ENCODE data around the gene DOCK2.
"Not testable (repeated sequence)": the region's sequence is repeated elsewhere in the genome, so short reads cannot be mapped to it uniquely, and the experiment has no call there.

Gene DOCK2

GRCh38 chr5:169796731-169797130 lies 159.7 kb downstream of the DOCK2 start:
- DNase-seq = no peak

- no peak for DNase-seq
Measured at GRCh38 chr5:169797577-169797976, 160.5 kb downstream of the DOCK2 start.

GRCh38 chr5:169798438-169798837 lies 161.4 kb downstream of the DOCK2 start:
- DNase-seq = no peak

GRCh38 chr5:169798906-169799660 lies 162.0 kb downstream of the DOCK2 start:
- no peak for DNase-seq

- no peak for DNase-seq
Measured at GRCh38 chr5:169801324-169801777, 164.3 kb downstream of the DOCK2 start.

GRCh38 chr5:169801781-169802180 lies 164.7 kb downstream of the DOCK2 start:
- no peak for DNase-seq

- no peak for DNase-seq
Measured at GRCh38 chr5:169803077-169803981, 166.3 kb downstream of the DOCK2 start.

GRCh38 chr5:169804861-169805260 lies 167.8 kb downstream of the DOCK2 start:
- DNase-seq = no peak

- no peak for DNase-seq
Measured at GRCh38 chr5:169805527-169805934, 168.5 kb downstream of the DOCK2 start.

- DNase-seq = no peak
Measured at GRCh38 chr5:169805937-169806700, 169.0 kb downstream of the DOCK2 start.

- DNase-seq = no peak
Measured at GRCh38 chr5:169808118-169808581, 171.1 kb downstream of the DOCK2 start.

- not testable (repeated sequence) for DNase-seq
Measured at GRCh38 chr5:169808880-169809279, 171.8 kb downstream of the DOCK2 start.

GRCh38 chr5:169809281-169809680 lies 172.2 kb downstream of the DOCK2 start:
- DNase-seq = no peak

GRCh38 chr5:169810524-169810923 lies 173.4 kb downstream of the DOCK2 start:
- DNase-seq = no peak

- DNase-seq = no peak
Measured at GRCh38 chr5:169811023-169811422, 173.9 kb downstream of the DOCK2 start.

- DNase-seq = no peak
Measured at GRCh38 chr5:169811680-169812079, 174.6 kb downstream of the DOCK2 start.

- DNase-seq = no peak
Measured at GRCh38 chr5:169812786-169813185, 175.7 kb downstream of the DOCK2 start.

GRCh38 chr5:169814045-169814444 lies 177.0 kb downstream of the DOCK2 start:
- DNase-seq = no peak

- no peak for DNase-seq
Measured at GRCh38 chr5:169814522-169814921, 177.4 kb downstream of the DOCK2 start.

GRCh38 chr5:169817031-169817430 lies 180.0 kb downstream of the DOCK2 start:
- DNase-seq = no peak

GRCh38 chr5:169826618-169827017 lies 189.5 kb downstream of the DOCK2 start:
- no peak for DNase-seq

- no peak for DNase-seq
Measured at GRCh38 chr5:169827769-169828168, 190.7 kb downstream of the DOCK2 start.

- DNase-seq = no peak
Measured at GRCh38 chr5:169828385-169828784, 191.3 kb downstream of the DOCK2 start.
